DND-41 (cell line): ENCODE results near the gene PTPRE.

Experiments
- CTCF ChIP-seq: IDR thresholded peaks from 2 replicates; pipeline ENCODE4 v1.5.1; 2012; ENCODE audit warnings: borderline replicate concordance, low read length, moderate library complexity, mild to moderate bottlenecking; ENCODE audit not compliant: poor library complexity, severe bottlenecking; ENCODE audit errors: extremely low read depth
- EZH2 ChIP-seq: IDR thresholded peaks from 3 replicates; pipeline ENCODE4 v1.6.1; 2012; ENCODE audit warnings: borderline replicate concordance, low read depth, mild to moderate bottlenecking, moderate library complexity, low read length, inconsistent platforms; ENCODE audit not compliant: severe bottlenecking

GRCh38 chr10:127911867-127912257 lies 5.0 kb downstream of the PTPRE start:
- TF ChIP-seq CTCF (no peak), EZH2 (no peak)
